Esophagus (tissue), 2 donors: ENCODE data around the gene FKBP2. TPM values are rescaled to one million over a fixed set of nuclear protein-coding genes. Genes with fewer than 3 reads are reported as not detected.

Source experiments
- H3K27ac ChIP-seq, 2 donors: one replicate each; pipeline ENCODE4 v1.5.1; 2013; ENCODE audit warnings: low read depth in 2 of 2, mild to moderate bottlenecking in 2 of 2, inconsistent platforms in 1 of 2, low read length in 1 of 2, moderate library complexity in 1 of 2
- H3K27me3 ChIP-seq, 2 donors: one replicate each; pipeline ENCODE4 v1.6.1; 2013; ENCODE audit warnings: low read length in 2 of 2, control low read depth in 1 of 2, mild to moderate bottlenecking in 1 of 2; ENCODE audit not compliant: insufficient read depth in 2 of 2, control insufficient read depth in 1 of 2
- H3K36me3 ChIP-seq, 2 donors: one replicate each; pipeline ENCODE4 v1.6.1; 2013; ENCODE audit warnings: low read length in 1 of 2; ENCODE audit not compliant: control insufficient read depth in 2 of 2, insufficient read depth in 2 of 2
- H3K4me1 ChIP-seq, 2 donors: one replicate each; pipeline ENCODE4 v1.6.1; 2013; ENCODE audit warnings: low read length in 1 of 2; ENCODE audit not compliant: control insufficient read depth in 2 of 2, insufficient read depth in 2 of 2
- H3K4me3 ChIP-seq, 2 donors: one replicate each; pipeline ENCODE4 v1.5.1; 2013; ENCODE audit warnings: low read length in 2 of 2, mild to moderate bottlenecking in 2 of 2, low read depth in 1 of 2, moderate library complexity in 1 of 2
- H3K9me3 ChIP-seq, 2 donors: one replicate each; pipeline ENCODE4 v1.6.1; 2013; ENCODE audit warnings: mild to moderate bottlenecking in 2 of 2, low read depth in 1 of 2, low read length in 1 of 2, moderate library complexity in 1 of 2; ENCODE audit not compliant: control insufficient read depth in 2 of 2, insufficient read depth in 1 of 2
- WGBS, 2 donors: extraction: QIAGEN DNeasy Blood & Tissue Kit; methylation state at CpG; one replicate each; pipeline ENCODE4 v1.1.7; 2013; 5-methylcytosine and 5-hydroxymethylcytosine counted together
- polyA plus RNA-seq, 2 donors: library from polyadenylated mRNA; stranded (reverse); fragments of 200-250 nt; gene quantifications; one replicate each; pipeline ENCODE4 v1.2.3, GENCODE V29; 2013
- donor health status: healthy with polysubstance abuse.
- donor health status: Bipolar disorder and iron deficiency.

FKBP2 gene
- polyA plus RNA-seq, 2 donors = 119 to 202 TPM

DNA sequence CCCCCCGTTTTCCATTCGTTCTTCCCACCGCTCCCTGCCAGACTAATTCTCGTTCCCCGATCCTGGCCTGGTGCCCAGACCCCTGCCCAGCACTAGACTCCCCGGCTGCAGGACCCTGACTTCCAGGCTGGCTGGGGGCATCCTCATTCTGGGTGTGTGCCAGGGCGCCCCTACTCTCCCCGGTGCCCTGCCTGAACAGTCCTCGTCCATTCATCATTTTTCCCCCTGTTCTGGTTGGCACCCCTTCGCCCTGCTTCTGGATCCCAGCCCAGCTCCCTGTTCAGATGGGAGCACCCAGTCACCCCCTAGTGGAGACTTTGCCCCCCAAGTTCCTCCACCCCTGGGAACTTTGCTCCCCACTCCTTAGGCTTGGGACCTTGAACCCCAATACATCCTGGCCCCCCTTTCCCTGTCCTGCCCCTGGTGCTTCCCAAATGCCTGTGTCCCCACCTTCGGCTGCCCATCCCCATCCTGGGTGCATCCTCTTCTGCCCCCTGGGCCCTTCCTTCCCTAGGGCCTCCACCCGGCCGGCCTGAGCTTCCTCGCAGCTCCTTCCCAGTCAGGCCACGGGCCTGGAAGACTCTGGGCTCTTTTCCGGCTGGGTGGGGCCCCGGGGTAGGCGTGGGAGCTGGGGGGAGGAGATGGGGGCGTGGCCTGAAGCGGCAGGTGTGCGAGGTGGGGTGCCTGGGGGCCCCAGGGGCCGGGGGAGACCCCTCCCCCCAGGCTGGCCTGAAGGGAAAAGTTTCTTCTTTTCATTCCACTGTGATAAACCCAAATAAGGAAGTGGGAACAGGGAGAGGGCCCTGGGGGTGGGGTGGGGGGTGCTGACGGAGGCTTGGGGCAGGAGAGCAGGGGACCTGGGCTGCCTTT is 11.3 kb downstream of the FKBP2 start:
- H3K27me3 ChIP-seq = no peaks in the 10 kb centered on the region

DNA sequence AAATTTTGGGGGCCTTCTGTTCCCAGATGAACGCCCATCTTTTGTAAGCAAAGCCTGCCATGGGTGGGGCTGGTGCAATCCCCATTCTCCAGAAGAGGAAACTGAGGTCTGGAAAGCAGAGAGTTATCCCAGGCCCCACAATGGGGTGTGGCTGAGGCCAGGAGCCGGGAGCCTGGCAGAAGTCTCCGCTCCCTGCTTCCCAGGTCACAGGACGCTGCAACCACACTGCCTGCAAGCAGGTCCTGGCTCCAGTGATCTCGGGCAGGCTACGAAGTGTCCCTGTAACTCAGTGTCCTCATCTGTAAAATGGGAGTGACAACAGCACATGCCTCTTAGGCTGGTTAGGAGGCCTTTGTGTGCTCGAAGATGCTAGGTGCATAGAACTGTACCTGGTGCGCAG is 12.1 kb downstream of the FKBP2 start:
- WGBS, 2 donors = 69 to 70% methylated on average over 8 of the region's 8 CpGs
- peak overlapping the region in 1 of 2 donors; percentile 85 for H3K4me3 ChIP-seq
- peaks cover 4 to 25% of the 10 kb centered on the region in 2 donors for H3K36me3 ChIP-seq
- no peaks in the 10 kb centered on the region for H3K9me3 ChIP-seq
- H3K4me1 ChIP-seq = peaks cover 6 to 14% of the 10 kb centered on the region in 2 donors
- H3K27me3 ChIP-seq = no peaks in the 10 kb centered on the region
- H3K27ac ChIP-seq = peak overlapping the region in 1 of 2 donors; percentile 45

More for the DNA sequence above, 11.3 kb downstream of the FKBP2 start:
- Histone ChIP-seq H3K4me1 (peaks cover 6 to 14% of the 10 kb centered on the region in 2 donors), H3K4me3 (peak overlapping the region; percentile 75 to 85), H3K9me3 (no peaks in the 10 kb centered on the region), H3K36me3 (peaks cover 4 to 24% of the 10 kb centered on the region in 2 donors), H3K27ac (peak overlapping the region; percentile 64 to 84)
- 5% methylated on average over 23 of the region's 23 CpGs for WGBS, 2 donors

DNA sequence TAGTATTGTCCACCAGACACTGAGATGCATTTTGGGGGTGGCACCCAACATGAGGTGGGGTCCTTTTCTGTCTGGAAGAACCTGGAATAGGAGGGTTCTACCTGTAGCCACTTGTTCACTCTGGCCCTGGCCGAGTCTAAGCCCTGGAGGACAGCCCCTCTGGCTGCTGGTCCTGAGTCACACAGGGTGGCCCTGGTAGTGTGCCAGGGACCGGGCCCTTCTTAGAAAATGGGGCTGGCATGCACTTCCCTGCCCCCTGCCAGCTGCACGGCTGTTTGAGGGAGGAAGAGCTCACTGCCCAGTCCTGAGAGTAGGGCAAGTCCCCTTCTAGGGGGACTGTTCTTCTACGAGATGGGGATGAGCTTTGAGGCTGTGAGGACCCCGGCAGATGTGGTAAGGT is 12.6 kb downstream of the FKBP2 start:
- 43 to 48% methylated on average over 5 of the region's 5 CpGs for WGBS, 2 donors
- H3K27ac ChIP-seq = no peak overlapping the region
- no peaks in the 10 kb centered on the region for H3K27me3 ChIP-seq
- peaks cover 6 to 14% of the 10 kb centered on the region in 2 donors for H3K4me1 ChIP-seq
- peaks cover 4 to 29% of the 10 kb centered on the region in 2 donors for H3K36me3 ChIP-seq
- no peaks in the 10 kb centered on the region for H3K9me3 ChIP-seq
- no peak overlapping the region for H3K4me3 ChIP-seq

DNA sequence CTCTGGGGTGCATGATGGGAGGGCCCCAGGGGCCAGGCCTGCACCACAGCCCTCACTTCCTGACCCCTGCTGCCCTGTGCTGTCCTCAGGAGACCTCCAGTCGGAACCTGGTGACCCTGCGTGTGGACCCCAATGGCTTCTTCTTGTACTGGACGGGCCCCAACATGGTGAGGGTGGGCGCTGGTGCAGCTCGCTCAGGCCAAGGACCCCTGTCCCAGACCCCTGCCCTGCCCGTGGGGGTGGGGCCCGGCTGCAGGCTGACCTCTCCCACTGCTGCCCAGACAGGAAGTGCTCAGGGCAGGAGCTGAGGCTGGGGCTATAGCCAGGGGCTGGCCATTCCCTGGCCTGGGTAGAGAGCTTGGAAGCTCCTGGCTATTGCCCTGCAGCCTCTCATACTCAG is 13.4 kb downstream of the FKBP2 start:
- Histone ChIP-seq H3K27me3 (no peaks in the 10 kb centered on the region), H3K4me1 (peaks cover 6 to 14% of the 10 kb centered on the region in 2 donors), H3K9me3 (no peaks in the 10 kb centered on the region), H3K36me3 (peaks cover 8 to 36% of the 10 kb centered on the region in 2 donors), H3K4me3 (no peak overlapping the region), H3K27ac (no peak overlapping the region)
- WGBS, 2 donors = 89 to 94% methylated on average over 7 of the region's 7 CpGs

DNA sequence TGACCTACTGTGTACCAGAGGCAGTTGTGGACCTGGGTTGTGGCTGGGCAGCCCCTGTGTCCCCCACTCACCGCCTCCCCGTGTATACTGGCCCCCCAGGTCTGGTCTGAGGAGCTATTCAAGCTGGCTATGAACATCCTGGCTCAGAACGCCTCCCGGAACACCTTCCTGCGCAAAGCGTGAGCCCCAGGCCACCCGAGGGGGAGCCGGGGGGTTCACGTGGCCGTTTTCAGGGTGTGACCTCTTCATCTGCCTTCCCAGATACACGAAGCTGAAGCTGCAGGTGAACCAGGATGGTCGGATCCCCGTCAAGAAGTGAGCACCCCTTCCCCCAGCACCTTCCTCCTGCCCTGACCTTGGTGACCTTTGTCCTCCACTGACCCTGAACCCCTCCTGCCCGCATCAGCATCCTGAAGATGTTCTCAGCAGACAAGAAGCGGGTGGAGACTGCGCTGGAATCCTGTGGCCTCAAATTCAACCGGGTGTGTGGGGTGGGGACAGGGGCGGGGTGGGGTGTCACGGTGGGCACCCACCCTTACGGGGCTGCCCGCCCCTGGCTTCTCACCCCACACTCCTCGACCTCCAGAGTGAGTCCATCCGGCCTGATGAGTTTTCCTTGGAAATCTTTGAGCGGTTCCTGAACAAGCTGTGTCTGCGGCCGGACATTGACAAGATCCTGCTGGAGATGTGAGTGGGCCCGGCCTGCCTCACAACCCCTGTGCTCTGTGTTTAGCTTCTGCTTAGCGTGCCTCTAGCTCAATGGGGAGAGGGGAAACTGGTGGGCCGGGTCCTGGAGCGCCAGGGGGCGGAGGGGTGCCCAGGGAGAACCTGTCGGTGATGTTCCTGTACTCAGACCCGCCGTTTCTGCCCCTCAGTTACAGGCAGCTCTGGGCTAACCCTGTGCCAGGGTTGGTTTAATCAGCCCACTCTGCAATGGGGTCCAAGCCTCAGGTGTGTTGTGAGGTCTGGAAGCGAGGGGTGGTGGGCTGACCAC is 14.5 kb downstream of the FKBP2 start:
- Histone ChIP-seq H3K4me1 (peaks cover 5 to 14% of the 10 kb centered on the region in 2 donors), H3K9me3 (no peaks in the 10 kb centered on the region), H3K36me3 (peaks cover 11 to 47% of the 10 kb centered on the region in 2 donors), H3K27ac (no peak overlapping the region), H3K27me3 (no peaks in the 10 kb centered on the region), H3K4me3 (no peak overlapping the region)
- WGBS, 2 donors = 89% methylated on average over 35 of the region's 35 CpGs

DNA sequence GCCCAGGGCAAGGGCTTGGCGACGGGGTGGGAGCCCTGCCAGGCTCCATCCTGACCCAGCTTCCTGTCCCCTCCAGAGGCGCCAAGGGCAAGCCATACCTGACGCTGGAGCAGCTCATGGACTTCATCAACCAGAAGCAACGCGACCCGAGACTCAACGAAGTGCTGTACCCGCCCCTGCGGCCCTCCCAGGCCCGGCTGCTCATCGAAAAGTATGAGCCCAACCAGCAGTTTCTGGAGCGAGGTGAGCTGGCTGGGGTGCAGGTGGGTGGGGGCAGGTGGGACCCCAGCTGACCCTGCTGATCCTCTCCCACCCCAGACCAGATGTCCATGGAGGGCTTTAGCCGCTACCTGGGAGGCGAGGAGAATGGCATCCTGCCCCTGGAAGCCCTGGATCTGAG is 15.4 kb downstream of the FKBP2 start:
- no peak overlapping the region for H3K4me3 ChIP-seq
- no peaks in the 10 kb centered on the region for H3K27me3 ChIP-seq
- H3K9me3 ChIP-seq = no peaks in the 10 kb centered on the region
- peaks cover 0 to 8% of the 10 kb centered on the region in 2 donors for H3K4me1 ChIP-seq
- 80 to 81% methylated on average over 15 of the region's 15 CpGs for WGBS, 2 donors
- no peak overlapping the region for H3K27ac ChIP-seq
- peaks cover 14 to 50% of the 10 kb centered on the region in 2 donors for H3K36me3 ChIP-seq

DNA sequence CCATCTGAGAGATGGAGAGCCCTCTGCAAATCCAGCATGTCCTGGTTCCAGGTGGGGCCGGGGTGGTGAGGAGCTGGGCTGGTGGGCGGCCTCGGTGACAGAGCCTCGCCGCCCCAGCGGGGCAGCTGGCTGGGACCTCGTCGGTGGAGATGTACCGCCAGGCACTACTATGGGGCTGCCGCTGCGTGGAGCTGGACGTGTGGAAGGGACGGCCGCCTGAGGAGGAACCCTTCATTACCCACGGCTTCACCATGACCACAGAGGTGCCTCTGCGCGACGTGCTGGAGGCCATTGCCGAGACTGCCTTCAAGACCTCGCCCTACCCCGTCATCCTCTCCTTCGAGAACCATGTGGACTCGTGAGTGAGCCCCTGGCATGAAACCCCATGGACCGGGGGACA is 17.5 kb downstream of the FKBP2 start:
- Histone ChIP-seq H3K4me3 (no peak overlapping the region), H3K27me3 (no peaks in the 10 kb centered on the region), H3K36me3 (peaks cover 14 to 70% of the 10 kb centered on the region in 2 donors), H3K9me3 (no peaks in the 10 kb centered on the region), H3K27ac (no peak overlapping the region), H3K4me1 (no peaks in the 10 kb centered on the region)
- 89 to 91% methylated on average over 18 to 24 of the region's 24 CpGs for WGBS, 2 donors

DNA sequence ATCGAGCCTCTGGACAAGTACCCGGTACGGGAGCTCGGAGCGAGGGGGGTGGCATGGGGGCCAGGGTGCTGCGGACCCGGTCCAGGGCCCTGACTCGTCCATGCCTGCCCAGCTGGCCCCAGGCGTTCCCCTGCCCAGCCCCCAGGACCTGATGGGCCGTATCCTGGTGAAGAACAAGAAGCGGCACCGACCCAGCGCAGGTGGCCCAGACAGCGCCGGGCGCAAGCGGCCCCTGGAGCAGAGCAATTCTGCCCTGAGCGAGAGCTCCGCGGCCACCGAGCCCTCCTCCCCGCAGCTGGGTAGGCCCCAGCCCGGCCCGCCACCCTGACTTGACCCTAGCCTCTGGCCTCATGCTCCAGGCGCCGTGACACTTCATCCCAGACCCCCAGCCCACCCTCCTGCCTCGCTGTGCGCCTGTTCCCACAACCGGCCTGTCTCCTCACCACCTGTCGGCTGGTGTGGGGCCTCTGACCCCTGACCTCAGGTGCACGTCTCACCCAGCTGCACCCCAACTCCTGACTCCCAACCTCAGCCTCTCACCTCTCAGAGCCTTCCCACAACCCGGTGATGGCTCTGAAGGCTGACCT is 18.1 kb downstream of the FKBP2 start:
- H3K9me3 ChIP-seq = no peaks in the 10 kb centered on the region
- no peaks in the 10 kb centered on the region for H3K27me3 ChIP-seq
- no peaks in the 10 kb centered on the region for H3K4me1 ChIP-seq
- no peak overlapping the region for H3K27ac ChIP-seq
- H3K4me3 ChIP-seq = no peak overlapping the region
- H3K36me3 ChIP-seq = peaks cover 14 to 77% of the 10 kb centered on the region in 2 donors
- 91 to 93% methylated on average over 27 to 32 of the region's 32 CpGs for WGBS, 2 donors

DNA sequence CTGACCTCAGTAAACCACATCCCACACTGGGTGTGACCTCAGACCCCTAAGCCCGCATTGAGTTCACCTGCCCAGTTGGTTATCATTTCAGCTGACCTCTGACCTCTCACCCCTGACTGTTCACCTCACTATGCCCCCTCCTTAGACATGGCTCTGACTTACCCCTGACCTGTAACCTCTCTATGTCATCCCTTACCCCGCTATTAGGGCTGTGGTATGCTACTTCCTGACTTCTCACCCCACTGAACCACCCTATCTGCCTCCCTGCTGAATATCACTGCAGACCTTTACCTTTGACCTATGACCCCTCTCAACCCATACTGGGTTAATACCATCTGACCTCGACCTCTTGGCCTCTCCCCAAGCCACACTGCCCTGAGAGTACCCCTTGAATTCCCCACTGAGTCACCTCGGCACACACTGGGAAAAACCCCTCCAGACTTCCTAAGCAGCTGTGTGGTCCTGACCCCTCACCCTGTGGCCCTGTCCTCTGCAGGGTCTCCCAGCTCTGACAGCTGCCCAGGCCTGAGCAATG is 18.7 kb downstream of the FKBP2 start:
- 79 to 81% methylated on average over 4 of the region's 4 CpGs for WGBS, 2 donors
- Histone ChIP-seq H3K27me3 (no peaks in the 10 kb centered on the region), H3K4me3 (no peak overlapping the region), H3K27ac (no peak overlapping the region), H3K9me3 (no peaks in the 10 kb centered on the region), H3K36me3 (peaks cover 18 to 75% of the 10 kb centered on the region in 2 donors), H3K4me1 (no peaks in the 10 kb centered on the region)
